HG03558 (cell line): ENCODE results near the gene KCND2.
"Not testable (repeated sequence)": the region's sequence is repeated elsewhere in the genome, so short reads cannot be mapped to it uniquely, and the experiment has no call there.

Source experiments
- ATAC-seq: cut with Tn5 transposase; IDR thresholded peaks from one replicate; pipeline ENCODE4 v1.9.1; 2021; ENCODE audit warnings: moderate number of reproducible peaks; ENCODE audit not compliant: unreplicated experiment; ENCODE audit errors: extremely low read depth

KCND2 gene

DNA sequence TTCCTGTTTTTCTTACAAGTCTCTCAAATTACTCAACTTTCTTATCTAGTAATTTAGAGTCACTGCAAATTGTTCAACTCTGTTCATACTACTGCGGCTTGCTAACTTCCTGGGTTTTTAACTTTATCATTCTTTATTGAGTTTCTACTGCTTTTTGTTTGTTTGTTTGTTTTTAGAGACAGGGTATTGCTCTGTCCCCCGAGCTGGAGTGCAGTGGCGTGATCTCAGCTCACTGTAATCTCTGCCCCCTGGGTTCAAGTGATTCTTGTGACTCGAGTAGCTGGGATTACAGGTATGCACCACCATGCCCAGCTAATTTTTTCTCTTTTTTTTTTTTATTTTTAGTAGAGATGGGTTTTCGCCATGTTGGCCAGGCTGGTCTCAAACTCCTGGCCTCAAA is 402.1 kb downstream of the KCND2 start:
- no peak for ATAC-seq

DNA sequence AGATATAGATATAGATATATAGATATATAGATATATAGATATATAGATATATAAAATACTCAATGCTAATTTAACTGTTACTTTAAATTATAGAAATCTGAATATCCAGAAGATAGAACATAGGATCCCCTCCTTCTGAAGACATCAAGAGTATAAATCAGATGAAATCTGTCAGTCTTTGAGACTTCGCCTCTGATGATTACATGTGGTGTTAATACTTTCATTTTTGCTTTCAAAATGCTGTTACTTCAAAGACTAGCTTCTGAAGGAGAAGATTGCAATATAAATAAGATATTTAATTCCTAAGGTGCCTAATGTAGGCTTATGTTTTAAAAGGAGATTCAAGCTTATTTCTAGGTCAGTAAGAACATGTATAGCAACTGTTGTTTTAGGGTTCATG is 404.6 kb downstream of the KCND2 start:
- no peak for ATAC-seq

DNA sequence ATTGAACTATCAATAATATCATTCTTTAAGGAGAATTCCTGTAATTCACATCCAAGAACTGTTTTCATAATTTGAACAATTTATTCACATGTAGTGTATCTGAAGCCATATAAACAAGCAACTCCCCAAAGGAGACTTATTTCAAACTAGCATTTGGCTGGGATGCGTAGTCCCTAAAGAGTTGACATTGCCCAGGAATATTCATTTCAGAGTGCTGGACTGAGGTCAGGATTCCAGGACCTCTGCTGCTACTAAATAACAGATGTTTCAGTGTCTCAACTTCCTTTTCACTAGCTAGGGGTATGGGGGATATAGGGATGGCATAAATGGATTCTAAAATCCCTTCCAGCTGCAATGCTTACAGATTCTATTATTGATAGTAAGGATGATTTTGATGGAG is 408.0 kb downstream of the KCND2 start:
- no peak for ATAC-seq

DNA sequence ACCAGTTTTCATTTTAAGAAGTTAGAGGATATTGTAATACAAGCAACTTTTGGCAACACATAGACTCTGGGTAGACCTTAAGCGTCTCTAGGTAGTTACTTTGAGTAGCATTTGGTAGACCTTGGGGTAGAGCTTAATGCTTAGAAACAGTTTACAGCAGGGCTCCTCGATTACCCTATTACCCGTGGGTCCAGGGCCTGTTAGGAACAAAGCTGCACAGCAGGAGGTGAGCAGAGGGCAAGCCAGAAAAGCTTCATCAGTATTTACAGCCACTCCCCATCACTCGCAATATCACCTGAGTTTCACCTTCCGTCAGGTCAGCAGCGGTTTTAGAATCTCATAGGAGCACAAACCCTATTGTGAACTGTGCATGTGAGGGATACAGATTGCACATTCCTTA is 411.5 kb downstream of the KCND2 start:
- ATAC-seq = no peak

DNA sequence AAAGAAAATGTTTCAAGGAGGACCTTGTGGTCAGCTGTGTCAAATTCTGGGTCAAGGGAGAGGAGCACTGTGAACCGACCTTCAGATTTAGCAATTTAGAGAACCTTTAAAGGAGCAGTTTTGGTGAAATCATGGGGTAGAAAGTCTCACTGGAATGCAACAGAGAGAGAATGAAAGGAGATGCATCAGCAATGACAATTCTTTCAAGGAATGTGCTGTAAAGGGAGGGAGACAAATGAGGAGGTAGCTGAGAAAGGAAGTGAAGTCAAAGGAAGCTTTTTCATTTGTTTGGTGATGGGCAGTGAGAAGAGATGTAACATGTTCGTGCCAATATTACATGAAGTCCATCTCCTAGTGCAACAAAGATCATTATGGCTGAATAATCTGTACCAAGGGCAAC is 418.9 kb downstream of the KCND2 start:
- ATAC-seq = no peak

DNA sequence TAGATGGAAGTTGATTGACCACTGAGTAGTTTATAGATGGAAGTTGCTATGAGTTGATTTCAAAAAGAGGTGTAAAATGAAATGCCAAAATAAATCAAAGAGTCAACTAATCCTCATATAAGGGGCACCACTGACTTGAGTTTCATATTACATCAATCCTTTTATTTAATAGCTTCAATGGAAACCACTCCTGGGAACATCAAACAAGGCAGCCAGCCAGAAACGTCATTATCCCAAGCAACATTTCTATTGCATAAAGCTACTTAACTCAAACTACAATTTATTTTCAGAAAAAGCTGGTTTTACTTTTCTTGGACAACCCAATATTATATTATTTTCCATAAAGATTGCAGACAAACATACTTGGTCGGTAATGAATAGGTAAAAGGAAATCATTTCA is 422.9 kb downstream of the KCND2 start:
- ATAC-seq = no peak

DNA sequence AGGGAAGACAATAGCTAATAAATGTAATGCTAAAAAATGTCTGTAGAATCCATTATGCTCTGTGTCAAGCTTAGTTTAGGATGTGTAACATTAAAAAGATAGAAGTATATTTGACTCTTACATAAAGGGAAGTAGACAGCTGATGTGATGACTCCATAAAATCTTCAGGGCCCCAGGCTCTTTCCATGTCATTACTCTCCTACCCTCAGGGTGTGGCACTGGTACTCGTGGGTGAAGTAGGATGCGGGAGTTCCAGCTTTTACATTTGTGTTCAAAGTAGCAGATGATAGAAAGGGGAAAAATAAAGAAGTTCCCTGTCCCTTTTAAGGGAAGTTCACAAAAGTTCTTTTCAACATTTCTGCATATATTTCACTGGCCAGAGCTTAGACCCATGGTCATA is 427.8 kb downstream of the KCND2 start:
- ATAC-seq = no peak

DNA sequence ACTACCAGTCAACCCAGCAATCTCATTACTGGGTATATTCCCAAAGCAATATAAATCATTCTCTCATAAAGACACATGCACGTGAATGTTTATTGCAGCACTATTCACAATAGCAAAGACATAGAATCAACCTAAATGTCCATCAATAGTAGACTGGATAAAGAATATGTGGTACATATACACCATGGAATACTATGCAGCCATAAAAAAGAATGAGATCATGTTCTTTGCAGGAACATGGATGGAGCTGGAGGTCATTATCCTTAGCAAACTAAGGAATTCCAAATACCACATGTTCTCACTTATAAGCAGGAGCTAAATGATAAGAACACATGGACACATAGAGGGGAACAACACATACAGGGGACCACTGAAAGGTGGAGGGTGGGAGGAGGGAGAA is 429.4 kb downstream of the KCND2 start:
- not testable (repeated sequence) for ATAC-seq

DNA sequence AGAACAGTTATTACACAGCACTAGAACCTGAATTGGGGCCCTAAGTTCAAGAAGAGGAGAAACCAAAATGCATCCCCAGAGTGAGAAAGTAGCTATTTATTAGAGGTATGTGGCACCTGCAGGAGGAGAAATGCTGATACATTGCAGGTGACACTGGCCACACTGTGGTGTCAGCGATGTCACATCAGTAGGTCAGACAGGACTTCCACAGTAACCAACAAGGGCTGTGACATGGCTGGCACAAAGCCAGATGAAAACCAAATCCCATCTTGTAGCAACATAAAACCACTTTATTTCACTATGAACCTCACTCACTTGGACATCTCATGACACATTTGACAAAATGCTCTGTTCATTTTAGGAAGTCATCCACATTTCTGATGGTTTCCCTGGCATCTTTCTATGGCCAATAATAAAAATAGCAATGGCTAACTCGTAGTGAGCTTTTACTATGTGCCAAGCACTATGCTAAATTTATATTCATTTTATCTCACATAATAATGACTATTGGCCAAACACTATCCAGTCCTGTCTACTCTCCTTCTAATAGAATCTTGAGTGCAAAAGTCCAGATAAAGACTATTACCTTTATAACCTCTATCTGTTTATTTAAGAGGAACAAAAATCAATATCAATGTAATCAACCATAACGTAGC is 430.7 kb downstream of the KCND2 start:
- ATAC-seq = no peak

DNA sequence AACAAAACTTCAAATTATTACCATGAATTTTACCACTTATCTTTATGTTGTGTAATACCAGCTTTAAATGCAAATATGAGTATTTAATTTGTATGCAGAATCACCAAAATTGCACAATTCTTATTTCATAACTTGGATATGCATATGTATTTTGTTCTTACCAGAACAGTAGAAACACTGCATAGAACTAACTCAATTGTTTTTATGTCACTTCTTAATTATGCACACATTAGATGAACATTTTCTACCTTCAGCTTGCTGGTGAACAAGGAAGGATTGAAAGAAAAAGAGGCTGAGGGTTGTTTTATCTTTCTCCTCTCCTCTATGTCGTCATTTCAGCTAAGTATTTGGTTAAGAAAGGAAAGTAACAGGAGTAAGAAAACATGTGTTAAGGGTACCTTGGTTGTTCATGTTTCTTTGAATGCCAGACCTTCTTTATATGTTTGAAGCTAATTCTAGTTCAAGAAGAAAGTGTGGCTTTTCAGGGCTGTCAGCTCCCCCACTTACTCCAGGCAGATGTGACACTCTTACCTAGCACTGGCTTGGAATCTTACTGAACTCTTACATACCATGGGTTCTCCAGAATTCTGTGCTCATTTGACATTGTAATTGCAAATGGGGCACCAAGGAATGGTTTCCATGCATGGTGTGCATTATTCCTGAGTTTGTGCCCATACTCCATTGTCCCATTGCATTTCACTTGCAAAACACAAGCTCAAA is 436.4 kb downstream of the KCND2 start:
- ATAC-seq = no peak

DNA sequence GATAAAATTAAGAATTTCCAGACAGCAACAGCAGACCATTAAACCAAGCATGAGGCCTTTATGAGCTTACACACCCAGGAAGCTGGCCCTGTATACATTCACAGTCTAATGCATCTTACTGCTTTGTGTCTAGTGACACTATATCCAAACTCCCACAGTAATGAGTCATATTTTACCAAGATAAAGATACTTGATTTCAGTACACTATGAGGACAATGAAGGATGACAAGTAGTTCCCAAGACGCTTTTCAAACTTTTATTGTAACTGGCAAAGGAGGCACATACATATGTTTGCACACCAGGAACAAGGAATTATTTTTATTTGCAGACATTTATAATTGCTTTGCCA is 437.0 kb downstream of the KCND2 start:
- no peak for ATAC-seq

DNA sequence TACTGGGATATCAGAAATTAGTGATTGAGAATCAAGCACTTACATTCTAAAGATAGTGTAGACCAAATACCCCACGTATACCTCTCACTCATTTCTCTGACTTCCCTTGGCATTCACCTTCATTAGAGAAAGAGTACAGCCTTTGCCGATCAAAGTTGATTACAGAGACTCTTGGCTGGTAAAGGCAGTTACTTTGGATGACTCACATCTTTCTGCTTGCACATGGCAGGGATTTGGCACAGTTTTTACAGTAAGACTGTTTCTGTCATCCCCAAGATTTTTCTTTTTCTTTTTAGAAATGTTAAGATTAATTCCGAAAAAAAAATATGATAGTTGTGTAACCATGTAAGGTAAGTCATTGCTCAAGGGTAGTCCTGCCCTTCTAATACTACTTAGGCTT is 442.0 kb downstream of the KCND2 start:
- no peak for ATAC-seq

DNA sequence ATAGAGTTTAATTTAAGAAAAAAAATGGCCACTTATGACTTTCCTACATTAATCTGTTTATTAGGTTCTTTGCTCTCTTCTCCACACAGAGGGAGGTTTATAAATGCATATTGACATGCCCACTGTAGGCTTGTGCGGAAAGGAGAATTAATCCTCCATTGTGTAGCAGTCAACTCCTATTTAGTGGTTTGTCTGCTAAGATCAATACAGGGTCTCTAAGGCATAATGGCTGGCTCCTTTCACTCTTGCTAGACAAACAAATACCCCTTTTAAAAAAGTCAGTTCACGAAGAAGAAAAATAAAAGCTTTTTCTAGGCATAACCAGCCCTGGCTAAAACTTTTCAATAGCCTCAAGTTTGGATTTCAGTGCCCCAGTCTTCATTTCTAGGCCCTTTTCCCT is 443.3 kb downstream of the KCND2 start:
- ATAC-seq = no peak

DNA sequence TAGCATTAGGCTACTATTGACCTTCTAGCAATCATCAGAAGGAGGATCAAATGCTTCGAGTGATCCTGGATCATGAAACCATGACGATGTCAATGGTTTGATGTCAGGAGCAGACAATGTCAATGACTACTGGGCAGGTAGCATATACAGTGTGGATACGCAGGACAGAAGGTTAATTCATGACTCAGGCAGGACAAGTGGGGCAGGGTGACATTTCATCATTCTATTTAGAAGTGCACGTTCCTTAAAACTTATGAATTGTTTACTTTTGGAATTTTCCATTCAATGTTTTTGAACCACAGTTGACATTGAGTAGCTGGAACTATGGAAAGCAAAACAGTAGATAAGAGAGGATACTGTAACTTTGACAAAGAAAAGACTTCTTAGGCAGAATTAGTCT is 444.2 kb downstream of the KCND2 start:
- no peak for ATAC-seq

DNA sequence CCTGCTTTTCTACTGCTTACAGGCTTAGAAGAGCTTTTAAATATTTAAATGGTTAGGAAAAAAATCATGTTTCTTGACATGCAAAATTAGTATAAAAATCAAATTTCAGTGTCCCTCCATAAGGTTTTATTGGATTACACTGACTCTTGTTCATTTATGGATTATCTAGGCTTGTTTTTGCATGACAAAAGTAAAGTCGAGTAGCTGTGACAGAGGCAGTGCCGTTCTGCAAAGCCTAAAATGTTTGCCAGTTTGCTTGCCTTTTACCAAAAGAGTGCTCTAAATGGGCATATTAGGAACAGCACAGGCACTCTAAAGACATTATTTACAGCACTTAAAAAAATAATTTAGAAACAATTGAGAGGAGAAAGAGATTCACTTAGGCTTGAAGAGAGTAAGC is 445.4 kb downstream of the KCND2 start:
- ATAC-seq = no peak

DNA sequence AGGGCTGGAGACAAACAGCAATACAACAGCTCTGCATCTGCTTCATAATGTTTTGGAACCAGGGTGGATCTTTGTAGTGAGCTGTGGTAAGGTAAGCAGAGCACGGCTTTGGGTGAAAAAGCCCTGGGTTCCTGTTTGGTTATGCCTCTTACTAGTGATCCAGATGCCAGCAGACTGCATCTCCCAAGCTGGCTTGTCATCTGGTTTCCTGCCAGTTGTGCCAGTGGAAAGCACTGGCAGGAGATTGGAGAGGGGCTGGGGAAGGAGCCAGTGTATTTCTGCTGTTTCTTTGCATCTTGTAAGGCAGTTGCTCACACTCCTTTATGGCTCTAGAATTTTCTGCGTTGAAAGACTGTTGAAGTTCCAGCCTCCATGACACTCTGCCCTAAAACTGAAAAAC is 447.3 kb downstream of the KCND2 start:
- no peak for ATAC-seq

DNA sequence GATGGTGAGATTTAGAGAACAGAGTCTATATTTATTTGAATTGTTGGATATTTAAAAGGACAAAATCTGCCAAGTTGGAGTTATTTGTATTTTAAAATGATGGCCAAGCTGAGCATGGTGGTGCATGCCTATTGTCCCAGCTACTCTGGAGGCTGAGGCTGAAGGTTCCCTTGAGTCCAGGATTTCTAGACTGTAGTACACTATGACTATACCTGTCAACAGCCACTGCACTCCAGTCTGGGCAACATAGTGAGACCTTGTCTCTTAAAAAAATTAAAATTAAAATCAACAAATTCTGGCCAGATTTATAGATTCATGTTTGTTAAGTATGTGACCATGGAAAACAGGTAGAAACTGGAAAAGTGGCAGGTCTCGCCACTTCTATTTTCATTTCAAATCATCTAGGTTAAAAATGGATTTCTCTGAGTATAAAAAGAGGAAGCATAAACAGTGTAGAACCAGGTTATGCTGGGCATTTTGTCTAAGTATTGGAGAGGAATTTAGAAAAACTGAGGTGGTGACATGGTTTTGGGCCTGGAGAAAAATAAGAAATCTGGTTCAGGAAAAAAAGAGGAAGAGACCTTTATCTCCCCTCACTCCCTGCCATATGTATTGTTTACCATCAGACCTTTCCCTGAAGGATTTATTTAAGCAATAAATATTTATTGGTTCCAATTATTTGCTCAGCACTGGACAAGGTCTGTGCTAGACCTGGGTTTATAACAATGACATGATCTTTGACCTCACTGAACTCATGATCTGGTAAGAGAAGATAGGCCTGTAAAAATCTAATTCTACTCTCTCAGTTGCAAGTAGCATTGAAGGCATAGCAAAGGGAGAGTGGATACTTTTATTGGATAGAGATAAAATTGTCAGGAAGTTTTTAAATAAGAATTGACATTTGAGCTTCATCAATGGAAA is 450.8 kb downstream of the KCND2 start:
- ATAC-seq = no peak

DNA sequence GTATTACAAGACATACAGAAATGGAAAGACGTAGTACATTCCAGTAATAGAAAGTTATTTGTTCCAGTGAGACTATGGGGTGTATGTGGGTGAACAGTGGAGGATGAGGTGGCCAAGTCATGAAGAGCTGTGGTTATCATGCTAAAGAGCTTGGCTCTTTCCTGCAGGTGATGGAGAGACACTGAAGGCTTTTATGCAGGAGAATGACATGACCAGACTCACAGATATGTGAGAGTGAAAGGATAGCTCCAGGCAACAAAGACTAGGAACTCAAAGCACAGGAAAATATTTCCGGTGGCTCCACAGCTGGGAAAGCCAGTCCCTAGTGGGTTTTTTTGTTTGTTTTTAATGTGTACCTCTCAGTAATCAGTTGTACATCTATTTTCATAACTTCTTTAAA is 451.5 kb downstream of the KCND2 start:
- ATAC-seq = no peak

DNA sequence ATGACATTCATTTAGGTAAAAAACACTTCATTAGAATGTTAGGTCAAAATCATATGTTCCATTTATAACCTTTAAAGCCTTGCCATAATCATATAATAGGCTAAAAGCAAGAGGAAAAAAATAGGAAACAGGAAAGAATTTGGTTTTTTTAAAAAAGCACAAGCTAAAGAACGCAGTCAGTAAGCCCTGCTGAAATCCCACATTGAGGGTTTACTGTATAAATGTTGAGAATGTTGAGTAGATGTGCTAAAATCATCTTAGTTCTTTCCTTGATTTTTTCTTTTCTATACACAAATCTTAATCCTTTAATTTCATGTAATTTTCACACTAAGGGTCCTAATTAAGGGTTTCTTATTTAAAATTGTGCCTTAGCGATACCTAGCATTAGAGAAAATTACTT is 452.0 kb downstream of the KCND2 start:
- no peak for ATAC-seq

DNA sequence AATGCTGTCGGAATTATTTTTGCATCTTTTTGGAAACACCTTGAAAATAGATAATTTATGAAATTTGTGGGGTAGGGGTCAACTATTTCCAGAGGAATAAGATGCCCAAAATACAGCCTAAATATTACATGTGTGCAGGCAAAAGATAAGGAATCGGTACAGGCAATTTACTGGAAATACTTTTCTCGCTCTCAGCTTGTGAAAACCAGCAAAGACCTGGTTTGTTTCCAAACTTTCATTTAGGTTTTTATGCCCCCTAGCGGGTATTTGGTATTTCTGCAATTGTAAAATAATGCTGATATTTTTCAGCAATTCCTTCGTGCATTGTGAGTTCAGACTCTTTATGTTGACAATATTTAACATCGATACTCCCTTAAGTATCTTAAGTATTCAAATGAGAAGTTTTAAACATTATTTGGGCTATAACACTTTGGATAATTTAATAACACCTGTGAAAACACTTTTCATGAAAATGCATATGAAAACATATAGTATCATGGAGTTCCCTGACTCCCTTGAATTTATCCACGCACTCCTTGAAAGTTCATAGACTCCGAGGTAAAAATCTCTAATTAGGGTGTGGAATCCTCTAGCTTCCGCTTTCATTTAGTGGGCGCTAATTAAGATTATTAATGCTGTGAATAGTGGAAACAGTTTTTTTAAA is 452.5 kb downstream of the KCND2 start:
- ATAC-seq = no peak

DNA sequence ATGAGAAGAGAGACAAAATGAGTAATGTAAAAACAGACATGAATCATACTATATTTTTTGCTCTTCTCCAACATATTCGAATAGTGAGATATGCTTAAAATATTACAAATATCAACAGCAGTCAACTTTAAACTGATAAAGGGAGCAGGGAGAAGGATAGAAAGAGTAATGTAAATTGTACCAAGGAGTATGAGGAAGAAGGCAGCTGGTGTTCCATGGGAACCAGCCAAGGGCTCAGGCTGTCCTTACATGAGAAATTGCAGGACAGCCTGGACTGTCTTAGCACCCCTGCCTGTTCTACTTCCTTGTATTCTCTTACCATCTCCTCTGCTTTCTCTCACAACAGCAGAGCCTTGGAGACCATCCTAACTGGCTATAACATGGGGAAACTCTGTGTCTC is 456.3 kb downstream of the KCND2 start:
- no peak for ATAC-seq
